Spleen (tissue), 7 donors: Measurements from ENCODE around the gene ALK.

ENCODE experiments used
- POLR2A ChIP-seq, 3 donors: fragments of 450-650 bp; IDR thresholded peaks; one replicate each; pipeline ENCODE4 v1.5.1; 2017; ENCODE audit warnings: antibody characterized with exemption in 3 of 3, mild to moderate bottlenecking in 1 of 3
- TF ChIP-seq, protein P1 (sequence below), 11 experiments: fragments of 200-600 bp in 7 of 11; fragments of 450-650 bp in 4 of 11; sonication (generic) in 4 of 11; IDR thresholded peaks in 8 of 11; conservative IDR thresholded peaks in 3 of 11; 1 replicate in 7 of 11; 2 replicates in 4 of 11; pipeline versions ENCODE4 v1.4.0 to v1.8.0; 2016 to 2021; ENCODE audit warnings: antibody characterized with exemption in 11 of 11, inconsistent platforms in 4 of 11, mild to moderate bottlenecking in 1 of 11
- donor health status: DM: no; HTN: no; CAD: no; lungs with moderate emphysema.
- donor health status: DM: no; HTN: no; CAD: no.
- donor health status: DM: no; HTN: no; CAD: no.

DNA sequence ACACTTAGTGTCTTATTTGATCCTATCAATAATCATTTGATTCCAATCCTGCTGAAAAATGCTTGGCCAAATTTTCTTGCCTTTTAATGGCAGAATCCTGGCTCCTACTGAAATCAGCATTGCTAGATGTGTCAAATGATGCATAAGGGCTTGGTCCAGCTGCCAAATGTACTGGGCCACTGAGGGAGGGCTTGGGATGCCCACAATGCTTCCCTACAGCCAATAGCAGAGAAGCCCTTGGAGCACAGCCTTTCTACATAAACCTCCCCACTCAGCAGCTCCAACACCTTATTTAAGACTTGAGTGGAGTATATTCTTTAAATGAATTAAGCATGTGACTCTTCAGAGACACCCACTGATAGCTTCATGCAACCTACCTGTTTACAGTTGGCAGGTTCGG is 3.6 kb downstream of the ALK start:
- TF ChIP-seq, protein P1, sequence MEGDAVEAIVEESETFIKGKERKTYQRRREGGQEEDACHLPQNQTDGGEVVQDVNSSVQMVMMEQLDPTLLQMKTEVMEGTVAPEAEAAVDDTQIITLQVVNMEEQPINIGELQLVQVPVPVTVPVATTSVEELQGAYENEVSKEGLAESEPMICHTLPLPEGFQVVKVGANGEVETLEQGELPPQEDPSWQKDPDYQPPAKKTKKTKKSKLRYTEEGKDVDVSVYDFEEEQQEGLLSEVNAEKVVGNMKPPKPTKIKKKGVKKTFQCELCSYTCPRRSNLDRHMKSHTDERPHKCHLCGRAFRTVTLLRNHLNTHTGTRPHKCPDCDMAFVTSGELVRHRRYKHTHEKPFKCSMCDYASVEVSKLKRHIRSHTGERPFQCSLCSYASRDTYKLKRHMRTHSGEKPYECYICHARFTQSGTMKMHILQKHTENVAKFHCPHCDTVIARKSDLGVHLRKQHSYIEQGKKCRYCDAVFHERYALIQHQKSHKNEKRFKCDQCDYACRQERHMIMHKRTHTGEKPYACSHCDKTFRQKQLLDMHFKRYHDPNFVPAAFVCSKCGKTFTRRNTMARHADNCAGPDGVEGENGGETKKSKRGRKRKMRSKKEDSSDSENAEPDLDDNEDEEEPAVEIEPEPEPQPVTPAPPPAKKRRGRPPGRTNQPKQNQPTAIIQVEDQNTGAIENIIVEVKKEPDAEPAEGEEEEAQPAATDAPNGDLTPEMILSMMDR (IDR thresholded peaks at IDR 0.05 in 8 of 11, conservative IDR thresholded peaks at IDR 0.05 in 3 of 11): no peak
- no peak for TF ChIP-seq POLR2A (IDR thresholded peaks at IDR 0.05)
